ENCODE data around the gene S100A6.

S100A6 gene

DNA sequence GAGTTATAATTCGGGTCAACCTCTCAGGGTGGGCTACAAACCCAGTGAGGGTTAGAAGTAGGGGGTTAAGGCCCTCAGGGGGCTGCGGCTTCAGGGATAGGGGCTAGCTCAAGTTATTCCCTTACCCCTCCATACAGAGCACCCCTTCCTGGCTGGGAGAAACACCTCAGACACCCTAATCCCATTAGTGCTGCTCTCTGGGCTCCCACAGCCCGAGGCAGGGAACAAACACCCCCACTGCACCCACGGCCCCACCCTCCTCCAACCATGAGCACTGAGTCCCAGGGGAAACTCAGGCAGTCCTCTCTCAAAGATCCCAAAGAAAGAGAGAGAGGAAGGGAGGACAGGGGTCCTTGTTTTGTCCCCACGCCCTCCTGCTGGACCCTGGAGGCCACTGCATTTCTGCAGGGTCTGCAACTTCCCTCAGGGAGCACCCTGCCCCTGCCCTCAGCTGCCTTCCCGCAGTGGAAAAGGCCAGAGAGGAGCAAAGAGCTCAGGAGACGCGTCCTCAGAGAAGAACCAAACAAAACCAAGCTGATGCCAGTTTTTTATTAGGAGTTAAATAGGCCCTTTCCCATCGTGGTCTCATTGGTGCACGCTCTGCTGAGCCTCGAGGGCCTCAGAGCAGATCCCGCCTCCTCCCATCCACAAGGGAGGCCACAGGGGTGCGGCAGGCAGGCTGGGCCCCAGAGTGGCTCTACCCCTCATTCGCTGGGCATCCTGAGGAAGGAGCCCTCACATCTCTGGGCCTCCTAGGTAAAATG, 11.2 kb upstream of the S100A6 start:
- no peak for DNase-seq (ENCODE audit: low spot score)
- TF ChIP-seq, protein P1, sequence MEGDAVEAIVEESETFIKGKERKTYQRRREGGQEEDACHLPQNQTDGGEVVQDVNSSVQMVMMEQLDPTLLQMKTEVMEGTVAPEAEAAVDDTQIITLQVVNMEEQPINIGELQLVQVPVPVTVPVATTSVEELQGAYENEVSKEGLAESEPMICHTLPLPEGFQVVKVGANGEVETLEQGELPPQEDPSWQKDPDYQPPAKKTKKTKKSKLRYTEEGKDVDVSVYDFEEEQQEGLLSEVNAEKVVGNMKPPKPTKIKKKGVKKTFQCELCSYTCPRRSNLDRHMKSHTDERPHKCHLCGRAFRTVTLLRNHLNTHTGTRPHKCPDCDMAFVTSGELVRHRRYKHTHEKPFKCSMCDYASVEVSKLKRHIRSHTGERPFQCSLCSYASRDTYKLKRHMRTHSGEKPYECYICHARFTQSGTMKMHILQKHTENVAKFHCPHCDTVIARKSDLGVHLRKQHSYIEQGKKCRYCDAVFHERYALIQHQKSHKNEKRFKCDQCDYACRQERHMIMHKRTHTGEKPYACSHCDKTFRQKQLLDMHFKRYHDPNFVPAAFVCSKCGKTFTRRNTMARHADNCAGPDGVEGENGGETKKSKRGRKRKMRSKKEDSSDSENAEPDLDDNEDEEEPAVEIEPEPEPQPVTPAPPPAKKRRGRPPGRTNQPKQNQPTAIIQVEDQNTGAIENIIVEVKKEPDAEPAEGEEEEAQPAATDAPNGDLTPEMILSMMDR (IDR thresholded peaks at IDR 0.05; ENCODE audit: extremely low read depth, missing control alignments), result no peak

DNA sequence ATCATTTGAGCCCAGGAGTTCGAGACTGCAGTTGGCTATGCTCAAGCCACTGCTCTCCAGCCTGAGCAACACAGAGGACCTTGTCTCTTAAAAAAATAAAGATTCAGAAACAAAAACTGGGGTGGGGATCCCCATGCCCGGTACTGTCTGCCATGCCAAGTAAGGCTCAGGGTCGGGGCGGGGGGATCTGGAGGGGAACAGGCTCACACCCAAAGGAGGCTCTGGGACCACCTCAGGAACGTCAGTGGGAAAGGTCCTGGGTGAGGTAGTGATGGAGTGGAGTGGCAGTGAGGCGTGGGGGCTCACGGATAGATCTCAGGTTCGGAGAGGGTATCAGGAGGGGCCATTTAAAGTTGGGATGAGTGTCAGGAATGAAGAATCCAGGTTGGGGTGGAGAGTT, 10.6 kb upstream of the S100A6 start:
- DNase-seq (ENCODE audit: low spot score), result no peak
- TF ChIP-seq, protein P1 (IDR thresholded peaks at IDR 0.05; ENCODE audit: extremely low read depth, missing control alignments), result no peak

DNA sequence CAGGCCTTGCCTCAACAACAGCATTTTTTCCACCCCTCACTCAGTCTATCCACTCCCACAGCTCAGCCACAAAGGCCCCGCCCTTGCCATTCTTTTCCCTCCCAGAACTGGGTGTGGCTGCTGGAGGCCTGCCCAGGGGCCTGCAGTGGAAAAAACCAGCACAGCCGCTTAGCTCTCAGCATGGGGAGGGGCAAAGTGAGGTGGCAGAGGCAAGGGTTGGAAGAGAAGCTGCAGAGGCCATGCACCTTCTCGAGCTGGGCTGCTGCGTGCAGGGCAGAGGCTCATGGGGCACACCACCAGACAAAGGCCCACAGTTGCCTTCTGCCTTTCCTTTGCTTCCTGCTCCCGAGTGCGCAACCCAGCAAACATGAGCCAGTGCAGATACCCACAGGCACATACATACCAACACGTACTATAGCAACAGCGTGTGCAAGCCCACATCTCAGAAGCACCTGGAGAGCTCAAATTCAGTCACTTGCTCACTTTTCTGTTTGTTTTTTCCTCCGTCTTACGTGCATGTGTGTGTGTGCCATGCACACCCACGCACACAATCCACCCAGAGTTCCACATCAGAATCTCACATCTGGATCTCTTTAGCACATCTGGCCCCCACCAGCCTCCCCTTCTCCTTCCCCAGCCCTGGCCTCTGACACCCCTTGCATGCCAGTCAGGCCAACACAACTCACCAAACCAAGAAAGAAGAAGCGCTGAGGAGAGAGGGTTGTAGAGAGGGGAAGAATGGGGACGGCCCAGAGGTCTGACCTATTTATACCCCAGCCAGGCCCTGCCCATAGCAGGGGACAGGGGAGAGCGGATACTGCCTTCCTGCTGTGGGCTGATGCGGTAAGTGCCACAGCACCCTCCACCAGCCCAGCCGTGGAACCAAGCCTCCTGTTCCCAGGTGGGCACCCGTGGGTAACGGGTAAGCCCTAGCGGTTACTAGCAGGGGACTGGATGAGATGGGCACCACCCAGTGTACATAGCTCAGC, 9.6 kb upstream of the S100A6 start, which contains the start of gene S100A4:
TSS of gene S100A4 (minus strand) at position 740 of the 989 bp plus-strand sequence. CDS start 1,012 bp downstream, outside the sequence.
- TF ChIP-seq, protein P1 (IDR thresholded peaks at IDR 0.05; ENCODE audit: extremely low read depth, missing control alignments), result no peak
- DNase-seq (ENCODE audit: low spot score), result peak; percentile 70

DNA sequence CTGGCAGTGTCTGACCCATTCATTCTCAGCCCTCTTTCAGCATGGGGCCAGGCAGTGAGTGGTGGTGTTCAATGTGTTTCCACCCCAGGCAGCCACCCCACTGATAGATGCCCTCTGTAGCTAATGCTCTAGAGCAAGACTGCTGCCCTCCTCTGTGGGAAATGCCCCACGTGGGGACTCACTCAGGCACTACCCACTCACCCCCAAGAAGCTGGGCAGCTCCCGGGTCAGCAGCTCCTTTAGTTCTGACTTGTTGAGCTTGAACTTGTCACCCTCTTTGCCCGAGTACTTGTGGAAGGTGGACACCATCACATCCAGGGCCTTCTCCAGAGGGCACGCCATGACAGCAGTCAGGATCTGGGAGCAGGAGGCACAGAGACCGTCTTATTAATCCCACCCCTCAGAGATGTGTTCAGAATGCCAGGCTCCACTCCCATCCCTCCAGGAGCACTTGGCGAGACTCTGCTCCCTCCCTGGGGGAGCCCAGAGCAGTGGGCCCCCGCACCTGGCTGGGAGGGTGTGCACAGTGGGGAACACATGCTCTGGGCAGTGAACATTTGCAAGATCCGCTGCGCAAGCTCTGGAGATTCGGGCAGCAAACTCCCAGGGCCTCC, 8.8 kb upstream of the S100A6 start:
- no peak for DNase-seq (ENCODE audit: low spot score)
- TF ChIP-seq, protein P1 (IDR thresholded peaks at IDR 0.05; ENCODE audit: extremely low read depth, missing control alignments), result no peak

DNA sequence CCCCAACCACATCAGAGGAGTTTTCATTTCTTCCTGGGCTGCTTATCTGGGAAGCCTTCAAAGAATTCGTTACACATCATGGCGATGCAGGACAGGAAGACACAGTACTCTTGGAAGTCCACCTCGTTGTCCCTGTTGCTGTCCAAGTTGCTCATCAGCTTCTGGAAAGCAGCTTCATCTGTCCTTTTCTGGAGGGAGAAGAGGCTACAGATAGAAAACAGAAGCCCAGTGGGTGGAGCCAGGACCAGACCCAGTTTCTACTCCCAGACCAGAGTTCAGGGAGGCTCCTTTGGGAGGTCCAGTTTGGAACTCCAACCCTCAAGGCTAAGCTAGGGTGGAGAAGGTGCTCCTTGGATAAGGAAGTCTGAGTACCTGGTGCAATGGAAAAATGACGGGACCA, 7.9 kb upstream of the S100A6 start:
- no peak for DNase-seq (ENCODE audit: low spot score)
- TF ChIP-seq, protein P1 (IDR thresholded peaks at IDR 0.05; ENCODE audit: extremely low read depth, missing control alignments), result no peak

DNA sequence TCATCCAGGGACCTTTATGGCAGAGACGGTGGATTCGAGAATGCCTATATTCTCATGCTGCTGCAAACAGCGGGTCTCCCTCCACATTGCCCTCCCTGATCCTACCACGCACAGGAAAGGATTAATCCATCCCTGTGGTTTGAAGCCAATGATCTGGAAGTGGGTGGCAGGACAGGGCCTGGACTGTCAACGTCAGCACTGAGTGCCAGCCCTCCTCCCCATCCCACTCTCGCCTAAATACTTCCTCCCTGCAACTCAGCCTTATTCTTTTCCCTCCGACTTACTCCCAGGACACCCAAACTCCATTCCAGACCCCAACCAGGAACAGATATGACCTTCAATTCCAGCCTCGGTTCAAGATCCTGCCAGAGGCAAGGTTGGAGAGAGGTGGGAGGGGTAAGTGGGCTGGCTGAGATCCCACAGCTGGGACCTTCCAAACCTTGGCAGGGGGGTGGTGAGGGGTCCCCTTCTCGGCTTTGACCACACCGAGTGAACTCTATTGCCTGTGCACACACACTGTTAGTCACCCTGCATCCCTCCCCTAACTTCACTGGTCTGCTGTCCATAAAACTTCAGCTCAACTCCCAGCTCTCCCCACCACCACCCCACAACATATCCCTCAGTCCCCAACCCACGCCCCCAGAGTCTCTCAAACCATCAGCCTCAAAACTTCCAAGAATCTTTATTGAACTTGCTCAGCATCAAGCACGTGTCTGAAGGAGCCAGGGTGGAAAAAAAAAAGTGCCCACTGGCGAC, 7.3 kb upstream of the S100A6 start:
- TF ChIP-seq, protein P1 (IDR thresholded peaks at IDR 0.05; ENCODE audit: extremely low read depth, missing control alignments), result no peak
- DNase-seq (ENCODE audit: low spot score), result no peak

Data from GM20000 (cell line).